Stomach (tissue), 4 donors: ENCODE results near the gene CBX7.

Experiments used
- POLR2AphosphoS5 ChIP-seq, 3 donors: sonication (generic); formaldehyde crosslinking; IDR thresholded peaks; one replicate each; pipeline ENCODE4 v1.6.1; 2016; ENCODE audit warnings: antibody characterized with exemption in 3 of 3
- TF ChIP-seq, protein P1 (sequence below), 7 experiments: fragments of 450-650 bp in 4 of 7; fragments of 200-600 bp in 3 of 7; sonication (generic) in 3 of 7; IDR thresholded peaks; one replicate each; pipeline ENCODE4 v1.5.1; 2016 to 2019; ENCODE audit warnings: antibody characterized with exemption in 7 of 7, control low read depth in 2 of 7, mild to moderate bottlenecking in 1 of 7

DNA sequence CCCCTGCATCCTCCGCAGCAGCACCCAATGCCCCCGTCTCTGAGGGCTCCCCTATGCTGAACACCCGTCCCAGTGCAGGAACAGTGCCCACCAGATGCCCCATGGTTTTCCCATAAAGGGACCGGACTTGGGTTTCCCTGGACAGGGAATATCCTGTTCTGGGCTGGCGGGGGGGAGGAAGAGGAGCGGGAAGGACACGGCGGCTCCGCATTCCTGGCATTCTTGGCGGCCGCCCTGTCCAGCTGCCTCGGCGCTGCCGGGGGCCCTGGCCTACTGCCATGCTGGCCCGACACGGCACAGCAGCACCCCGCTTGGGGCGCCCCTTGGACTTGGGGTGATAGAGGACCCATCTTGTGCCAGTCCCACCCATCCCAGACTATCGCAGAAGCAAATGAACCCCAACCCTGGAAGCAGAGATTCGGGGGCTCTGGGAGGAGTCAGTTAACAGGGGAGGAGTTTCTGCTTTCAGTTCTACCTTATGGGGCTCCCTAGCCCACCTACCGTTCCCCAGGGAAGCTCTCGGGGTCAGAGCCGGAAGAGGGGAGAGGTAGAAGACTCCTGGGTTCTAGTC lies 23.7 kb upstream of the CBX7 start:
- TF ChIP-seq, protein P1, sequence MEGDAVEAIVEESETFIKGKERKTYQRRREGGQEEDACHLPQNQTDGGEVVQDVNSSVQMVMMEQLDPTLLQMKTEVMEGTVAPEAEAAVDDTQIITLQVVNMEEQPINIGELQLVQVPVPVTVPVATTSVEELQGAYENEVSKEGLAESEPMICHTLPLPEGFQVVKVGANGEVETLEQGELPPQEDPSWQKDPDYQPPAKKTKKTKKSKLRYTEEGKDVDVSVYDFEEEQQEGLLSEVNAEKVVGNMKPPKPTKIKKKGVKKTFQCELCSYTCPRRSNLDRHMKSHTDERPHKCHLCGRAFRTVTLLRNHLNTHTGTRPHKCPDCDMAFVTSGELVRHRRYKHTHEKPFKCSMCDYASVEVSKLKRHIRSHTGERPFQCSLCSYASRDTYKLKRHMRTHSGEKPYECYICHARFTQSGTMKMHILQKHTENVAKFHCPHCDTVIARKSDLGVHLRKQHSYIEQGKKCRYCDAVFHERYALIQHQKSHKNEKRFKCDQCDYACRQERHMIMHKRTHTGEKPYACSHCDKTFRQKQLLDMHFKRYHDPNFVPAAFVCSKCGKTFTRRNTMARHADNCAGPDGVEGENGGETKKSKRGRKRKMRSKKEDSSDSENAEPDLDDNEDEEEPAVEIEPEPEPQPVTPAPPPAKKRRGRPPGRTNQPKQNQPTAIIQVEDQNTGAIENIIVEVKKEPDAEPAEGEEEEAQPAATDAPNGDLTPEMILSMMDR (IDR thresholded peaks at IDR 0.05): no peak
- TF ChIP-seq POLR2AphosphoS5 (IDR thresholded peaks at IDR 0.05): peak; percentile 62 to 79 (median 78)
